Measurements from ENCODE around the gene ZBED1.

GRCh38 chrX:2514131-2514530 lies 13.4 kb upstream of the ZBED1 start:
- TF ChIP-seq POLR2A (IDR thresholded peaks at IDR 0.05; ENCODE audit: extremely low read depth, insufficient read length) (no peak), CTCF (IDR thresholded peaks at IDR 0.05; ENCODE audit: low read depth, low read length) (no peak)
- TF ChIP-seq, protein P1, sequence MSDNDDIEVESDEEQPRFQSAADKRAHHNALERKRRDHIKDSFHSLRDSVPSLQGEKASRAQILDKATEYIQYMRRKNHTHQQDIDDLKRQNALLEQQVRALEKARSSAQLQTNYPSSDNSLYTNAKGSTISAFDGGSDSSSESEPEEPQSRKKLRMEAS (IDR thresholded peaks at IDR 0.05; ENCODE audit: low read depth, low read length): no peak

All from NB4 (cell line).